Stimulated activated CD4-positive, alpha-beta T cell treated with anti-CD3 and anti-CD28 coated beads, Interleukin-2, amount 100 ng/mL, for 24 hours (primary cell): ENCODE data around the gene ZNF763.
"Not testable (repeated sequence)": the region's sequence is repeated elsewhere in the genome, so short reads cannot be mapped to it uniquely, and the experiment has no call there.

Experiments
- DNase-seq, 2 donors: peaks; one replicate each; pipeline ENCODE4 v3.0.0-alpha.2; 2020

Gene ZNF763

GRCh38 chr19:11964858-11965645 is at the start of gene ZNF763:
Gene ZNF763 (plus strand): TSS chr19:11965040. CDS start chr19:11965209, 169 bp downstream.
- peak; percentile 88 to 91 for DNase-seq

DNA sequence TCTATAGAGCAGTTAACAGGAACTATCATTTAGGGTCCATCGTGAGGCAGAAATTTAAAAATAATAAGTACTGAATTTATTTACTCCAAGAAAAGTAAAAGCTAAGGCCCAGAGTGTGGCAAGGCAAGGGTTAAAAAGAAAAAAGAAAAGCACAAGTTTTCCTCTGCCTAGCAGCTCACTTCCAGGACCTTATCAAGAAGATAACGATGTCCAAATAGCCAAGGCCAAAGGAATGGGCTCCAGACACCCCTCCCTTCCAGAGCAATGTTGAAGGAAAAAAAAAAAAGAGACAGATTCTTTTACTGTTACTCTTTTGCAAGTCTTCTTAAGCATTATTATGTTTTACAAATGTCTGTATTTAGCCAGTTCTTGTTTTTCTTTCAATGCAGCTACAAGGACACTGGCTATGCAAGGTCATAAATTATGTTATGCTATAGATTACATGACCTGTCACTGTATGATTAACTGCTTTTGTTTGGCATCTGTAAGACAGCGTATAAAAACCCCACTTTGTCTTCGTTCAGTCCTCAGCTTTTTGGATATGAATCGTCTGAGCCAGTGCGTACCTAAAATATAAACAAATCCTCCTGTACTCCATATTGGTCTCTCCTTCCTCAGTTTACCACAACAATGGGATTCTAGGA is 42.9 kb upstream of the ZNF763 start:
- DNase-seq = no peak

- DNase-seq = peak; percentile 95
These were observed 39.8 kb upstream of the ZNF763 start, which contains the start of gene ZNF700 for GRCh38 chr19:11924886-11925650. Gene ZNF700 (plus strand): TSS chr19:11925107. CDS start chr19:11925211, 104 bp downstream.

DNA sequence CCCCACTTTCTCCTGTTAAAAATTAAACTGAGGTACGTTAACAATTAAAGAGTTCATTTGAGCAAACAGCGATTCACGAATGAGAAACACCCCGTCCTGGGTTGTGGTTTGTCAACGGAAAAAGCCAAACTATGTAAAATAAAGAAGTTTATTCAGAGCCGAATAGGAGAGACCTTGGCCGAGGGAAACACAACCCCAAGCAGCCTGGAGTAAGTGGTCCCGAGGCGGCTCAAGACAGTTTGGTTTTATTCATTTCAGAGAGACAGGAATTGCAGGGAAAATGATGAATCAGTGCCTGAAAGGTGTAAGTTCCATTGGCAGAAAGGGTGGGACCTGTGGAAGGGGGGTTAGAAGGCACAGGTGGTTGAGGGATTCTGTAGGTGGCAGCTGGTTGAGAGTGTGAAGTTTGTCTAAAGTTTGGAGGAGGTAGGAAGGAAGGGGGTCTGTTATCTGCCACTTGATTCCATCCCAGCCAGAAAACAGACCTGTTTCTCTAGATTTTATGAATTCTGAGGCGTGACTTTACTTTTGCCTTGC is 39.1 kb upstream of the ZNF763 start:
- DNase-seq = not testable (repeated sequence)

GRCh38 chr19:11927227-11927626 is 37.6 kb upstream of the ZNF763 start:
- DNase-seq = no peak

- DNase-seq = no peak
These were observed 33.8 kb upstream of the ZNF763 start for GRCh38 chr19:11931051-11931450.

DNA sequence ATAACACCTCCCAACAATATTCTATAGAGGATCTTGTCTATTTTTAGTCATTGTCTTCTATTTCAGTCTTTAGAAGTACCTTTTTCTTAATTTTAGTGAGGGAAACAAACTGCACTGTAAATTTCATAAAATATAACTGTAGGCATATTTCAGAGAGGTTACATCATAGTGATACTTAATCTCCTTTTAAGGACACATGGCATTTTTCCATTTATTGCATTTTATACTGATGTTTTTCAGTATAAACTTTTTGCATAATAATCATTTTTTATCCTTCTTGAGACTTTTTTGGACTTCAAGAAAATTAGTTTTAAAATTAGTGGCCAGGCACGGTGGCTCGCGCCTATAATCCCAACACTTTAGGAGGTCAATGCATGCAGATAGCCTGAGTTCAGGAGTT is 33.3 kb upstream of the ZNF763 start:
- DNase-seq = no peak

- not testable (repeated sequence) for DNase-seq
These were observed 29.0 kb upstream of the ZNF763 start for GRCh38 chr19:11935829-11936228.

DNA sequence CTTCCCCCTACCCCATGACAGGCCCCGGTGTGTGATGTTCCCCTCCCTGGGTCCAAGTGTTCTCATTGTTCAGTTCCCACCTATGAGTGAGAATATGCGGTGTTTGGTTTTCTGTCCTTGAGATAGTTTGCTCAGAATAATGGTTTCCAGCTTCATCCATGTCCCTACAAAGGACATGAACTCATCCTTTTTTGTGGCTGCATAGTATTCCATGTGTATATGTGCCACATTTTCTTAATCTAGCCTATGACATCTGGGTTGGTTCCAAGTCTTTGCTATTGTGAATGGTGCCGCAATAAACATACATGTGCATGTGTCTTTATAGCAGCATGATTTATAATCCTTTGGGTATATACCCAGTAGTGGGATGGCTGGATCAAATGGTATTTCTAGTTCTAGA is 26.5 kb upstream of the ZNF763 start:
- DNase-seq = not testable (repeated sequence)

GRCh38 chr19:11941361-11941887 is 23.4 kb upstream of the ZNF763 start:
- not testable (repeated sequence) for DNase-seq

- DNase-seq = no peak
These were observed 22.6 kb upstream of the ZNF763 start for GRCh38 chr19:11942008-11942842.

GRCh38 chr19:11942843-11943108 is 22.1 kb upstream of the ZNF763 start:
- no peak for DNase-seq

DNA sequence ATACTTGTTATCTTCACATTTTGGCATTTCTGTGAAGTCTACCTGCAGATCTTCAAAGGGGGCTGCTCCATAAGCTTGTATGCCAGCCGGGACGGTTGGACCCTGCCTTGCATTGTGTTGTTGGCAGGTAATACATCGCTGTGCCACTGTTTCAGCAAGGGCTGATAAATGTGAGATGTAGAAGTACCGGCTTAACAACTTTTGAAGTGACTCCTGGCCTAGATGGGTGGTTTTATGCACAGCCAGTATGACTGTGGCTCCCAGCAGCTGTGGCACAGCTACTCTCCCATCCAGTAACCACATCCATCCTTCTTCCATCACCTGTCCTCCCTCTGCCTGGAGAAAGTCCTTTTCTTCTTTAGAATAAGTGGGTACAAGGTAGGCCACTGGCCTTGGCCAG is 20.2 kb upstream of the ZNF763 start:
- no peak for DNase-seq

GRCh38 chr19:11948646-11949045 is 16.2 kb upstream of the ZNF763 start:
- no peak for DNase-seq

DNA sequence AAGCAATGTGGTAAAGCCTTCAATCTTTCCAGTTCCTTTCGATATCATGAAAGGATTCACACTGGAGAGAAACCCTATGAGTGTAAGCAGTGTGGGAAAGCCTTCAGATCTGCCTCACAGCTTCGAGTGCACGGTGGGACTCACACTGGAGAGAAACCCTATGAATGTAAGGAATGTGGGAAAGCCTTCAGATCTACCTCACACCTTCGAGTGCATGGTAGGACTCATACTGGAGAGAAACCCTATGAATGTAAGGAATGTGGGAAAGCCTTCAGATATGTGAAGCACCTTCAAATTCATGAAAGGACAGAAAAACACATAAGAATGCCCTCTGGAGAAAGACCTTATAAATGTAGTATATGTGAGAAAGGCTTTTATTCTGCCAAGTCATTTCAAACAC is 15.6 kb upstream of the ZNF763 start:
- no peak for DNase-seq

DNA sequence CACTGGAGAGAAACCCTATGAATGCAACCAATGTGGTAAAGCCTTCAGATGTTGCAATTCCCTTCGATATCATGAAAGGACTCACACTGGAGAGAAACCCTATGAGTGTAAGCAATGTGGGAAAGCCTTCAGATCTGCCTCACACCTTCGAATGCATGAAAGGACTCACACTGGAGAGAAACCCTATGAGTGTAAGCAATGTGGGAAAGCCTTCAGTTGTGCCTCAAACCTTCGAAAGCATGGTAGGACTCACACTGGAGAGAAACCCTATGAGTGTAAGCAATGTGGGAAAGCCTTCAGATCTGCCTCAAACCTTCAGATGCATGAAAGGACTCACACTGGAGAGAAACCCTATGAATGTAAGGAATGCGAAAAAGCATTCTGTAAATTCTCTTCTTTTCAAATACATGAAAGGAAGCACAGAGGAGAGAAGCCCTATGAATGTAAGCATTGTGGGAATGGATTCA is 15.2 kb upstream of the ZNF763 start:
- DNase-seq = not testable (repeated sequence)

DNA sequence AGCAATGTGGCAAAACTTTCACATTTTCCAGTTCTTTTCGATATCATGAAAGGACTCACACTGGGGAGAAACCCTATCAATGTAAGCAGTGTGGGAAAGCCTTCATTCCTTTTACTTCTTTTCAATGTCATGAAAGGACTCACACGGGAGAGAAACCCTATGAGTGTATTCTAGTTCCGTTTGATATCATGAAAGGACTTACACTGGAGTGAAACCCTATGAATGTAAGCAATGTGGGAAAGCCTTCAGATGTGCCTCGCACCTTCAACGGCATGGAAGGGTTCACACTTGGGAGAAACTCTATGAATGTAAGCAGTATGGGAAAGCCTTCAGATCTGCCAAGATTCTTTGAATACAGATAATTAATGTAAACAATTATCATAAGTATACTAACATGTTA is 14.5 kb upstream of the ZNF763 start:
- no peak for DNase-seq

- peak; percentile 79 to 80 for DNase-seq
These were observed 1.1 kb upstream of the ZNF763 start for GRCh38 chr19:11963566-11964355.

DNA sequence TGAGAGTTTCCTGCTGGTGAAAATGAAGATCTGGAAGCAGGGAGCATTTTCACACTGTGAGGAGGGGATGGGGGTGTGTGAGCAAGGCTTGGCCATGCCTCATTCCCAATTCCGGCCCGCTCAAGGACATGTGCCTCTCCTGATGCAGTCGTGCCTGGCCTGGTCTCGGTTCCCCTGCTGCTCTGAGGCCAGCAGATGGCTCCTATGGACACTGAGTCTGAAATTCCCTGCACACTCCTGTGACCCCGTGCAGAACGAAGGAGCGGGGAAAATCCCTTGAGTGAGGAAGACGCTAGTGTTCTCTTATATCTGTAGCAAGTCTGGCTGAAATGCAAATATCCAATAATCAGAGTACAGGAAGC is 363 bp upstream of the ZNF763 start:
- DNase-seq = no peak

DNA sequence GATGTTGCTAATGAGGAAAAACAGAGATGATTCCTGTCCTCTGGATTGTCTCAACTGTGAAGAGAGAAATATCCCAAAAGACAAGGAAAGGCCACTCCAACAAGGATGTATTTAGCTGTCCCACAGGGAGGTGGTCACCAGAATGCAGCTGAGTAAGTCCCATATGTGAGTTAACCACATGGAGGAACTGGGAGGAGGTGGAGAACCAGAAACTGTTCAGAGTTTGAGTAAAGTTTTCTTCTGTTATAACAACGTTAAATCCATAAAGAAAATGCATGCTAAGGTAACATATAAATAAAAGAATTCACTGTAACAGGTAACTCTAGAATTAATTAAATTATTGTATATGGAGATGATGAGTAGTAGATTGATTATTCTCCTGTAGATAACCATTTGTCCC is 5.3 kb downstream of the ZNF763 start:
- DNase-seq = no peak

DNA sequence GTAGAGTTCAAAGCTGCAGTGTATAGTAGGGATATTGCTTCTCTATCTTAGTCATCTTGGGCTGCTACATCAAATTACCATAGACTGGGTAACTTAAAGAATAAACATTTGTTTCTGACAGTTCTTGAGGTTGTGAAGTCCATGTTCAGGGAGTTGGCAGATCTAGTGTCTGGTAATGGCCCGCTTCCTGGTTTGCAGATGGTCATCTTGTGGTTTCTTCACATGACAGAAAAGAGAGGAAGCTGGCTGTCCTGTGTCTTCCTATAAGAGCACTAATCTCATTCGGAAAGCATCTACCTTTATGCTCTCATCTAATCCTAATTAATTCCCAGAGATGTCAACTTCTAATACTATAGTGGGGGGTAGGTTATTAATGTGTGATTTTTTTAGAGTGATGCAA is 6.2 kb downstream of the ZNF763 start:
- DNase-seq = no peak
